Body of pancreas (tissue), 4 donors: ENCODE data around the gene MAGEA10.

ENCODE experiments used
- CTCF ChIP-seq, 7 experiments: fragments of 450-650 bp in 4 of 7; fragments of 200-600 bp in 3 of 7; sonication (generic) in 3 of 7; IDR thresholded peaks; one replicate each; pipeline ENCODE4 v1.5.1; 2016 to 2019; ENCODE audit warnings: antibody characterized with exemption in 7 of 7
- POLR2A ChIP-seq, 3 donors: fragments of 450-650 bp; IDR thresholded peaks; one replicate each; pipeline ENCODE4 v1.6.1; 2016; ENCODE audit warnings: antibody characterized with exemption in 3 of 3, mild to moderate bottlenecking in 2 of 3

- TF ChIP-seq CTCF (IDR thresholded peaks at IDR 0.05) (no peak), POLR2A (IDR thresholded peaks at IDR 0.05) (no peak)
Measured at GRCh38 chrX:152157042-152157441, 18.7 kb upstream of the MAGEA10 start.
